Bone marrow (tissue), 2 donors: ENCODE data around the gene RIMBP2.

Experiments
- DNase-seq, 2 donors: peaks; one replicate each; lab custom pipeline; 2025; lab: John Stamatoyannopoulos, UW

RIMBP2 gene

DNA sequence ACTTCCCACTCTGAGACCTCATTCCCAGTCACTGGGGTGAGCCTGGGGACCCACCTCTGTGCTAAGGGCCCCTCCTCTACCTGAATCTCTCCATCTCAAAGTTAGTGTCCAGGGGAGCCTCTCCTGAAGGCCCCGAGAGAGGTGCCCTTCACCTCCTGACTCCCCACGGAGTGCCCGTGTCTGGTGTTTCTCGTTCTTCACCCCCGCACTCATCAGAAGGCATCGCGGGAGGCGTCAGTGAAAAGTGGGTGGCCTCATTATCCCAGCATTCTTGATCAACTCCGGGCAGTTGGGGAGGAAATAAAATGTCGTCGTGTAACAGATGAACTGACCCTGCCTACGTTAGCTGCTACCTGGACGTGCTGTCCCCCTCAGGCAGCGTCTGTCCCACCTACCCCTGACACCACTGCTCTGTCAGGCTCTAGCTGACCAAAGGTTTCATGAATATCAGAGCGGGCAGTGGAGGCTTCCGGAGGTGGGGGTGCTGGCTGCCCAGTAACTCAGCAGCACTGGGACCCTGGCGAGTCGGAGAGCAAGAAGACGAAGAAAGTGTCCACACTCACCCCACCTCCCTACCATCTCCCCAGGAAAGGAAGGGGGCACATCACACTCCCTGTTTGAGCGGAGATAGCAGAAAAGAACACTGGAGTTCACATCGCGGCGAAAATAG, 275.6 kb downstream of the RIMBP2 start:
- no peak for DNase-seq

DNA sequence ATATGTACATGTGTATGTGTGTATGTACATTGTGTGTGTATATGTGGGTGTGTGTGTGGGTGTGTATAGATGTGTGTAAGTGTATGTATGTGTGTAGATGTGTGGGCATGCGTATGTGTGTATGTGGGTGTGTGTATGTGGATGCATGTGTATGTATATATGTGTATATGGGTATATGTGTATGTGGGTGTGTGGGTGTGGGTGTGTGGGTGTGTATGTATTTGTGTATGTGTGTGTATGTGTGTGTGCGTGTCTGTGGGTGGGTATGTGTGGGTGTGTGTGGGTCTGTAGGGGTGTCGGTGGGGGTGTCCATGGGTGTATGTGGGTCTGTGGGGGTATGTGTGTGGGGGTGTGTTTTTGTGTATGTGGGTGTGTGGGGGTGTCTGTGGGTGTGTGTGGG, 276.8 kb downstream of the RIMBP2 start:
- DNase-seq, result no peak

DNA sequence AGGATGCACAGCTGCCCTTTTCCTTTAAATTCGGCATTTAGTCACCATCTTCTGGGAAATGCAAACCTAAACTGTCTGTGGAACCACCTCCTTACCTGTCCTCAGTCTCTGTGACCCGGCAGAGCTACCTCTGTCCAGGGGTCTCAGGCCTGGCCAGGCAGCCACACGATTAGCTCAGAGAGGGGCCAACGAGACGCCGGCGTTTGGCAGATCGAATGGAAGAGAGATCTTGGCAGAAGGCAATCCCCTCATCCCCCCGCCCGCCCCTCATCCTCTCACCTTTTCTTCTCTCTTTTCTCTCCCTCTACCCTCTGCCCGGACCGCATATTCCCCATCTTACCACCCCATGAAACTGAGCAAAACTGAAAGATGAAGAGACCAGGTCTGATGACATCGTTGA, 277.4 kb downstream of the RIMBP2 start:
- no peak for DNase-seq

DNA sequence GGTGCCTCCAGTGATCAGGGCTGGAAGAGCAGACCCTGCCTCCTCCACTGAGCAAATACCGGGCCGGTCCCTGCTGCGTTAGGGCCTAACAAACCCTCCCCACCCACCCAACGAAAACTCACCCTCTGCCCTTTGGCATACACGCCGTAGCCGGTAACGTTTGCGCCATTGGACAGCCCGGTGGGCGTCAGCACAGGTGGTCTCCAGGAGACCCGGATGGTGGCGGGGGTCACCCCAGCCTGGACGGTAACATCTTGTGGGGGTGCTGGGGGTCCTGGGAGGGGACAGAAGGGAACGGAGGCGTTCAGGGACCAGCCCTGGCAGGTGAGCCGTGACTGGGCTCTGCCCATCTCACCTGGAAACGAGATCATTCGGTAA, 277.9 kb downstream of the RIMBP2 start:
- no peak for DNase-seq

DNA sequence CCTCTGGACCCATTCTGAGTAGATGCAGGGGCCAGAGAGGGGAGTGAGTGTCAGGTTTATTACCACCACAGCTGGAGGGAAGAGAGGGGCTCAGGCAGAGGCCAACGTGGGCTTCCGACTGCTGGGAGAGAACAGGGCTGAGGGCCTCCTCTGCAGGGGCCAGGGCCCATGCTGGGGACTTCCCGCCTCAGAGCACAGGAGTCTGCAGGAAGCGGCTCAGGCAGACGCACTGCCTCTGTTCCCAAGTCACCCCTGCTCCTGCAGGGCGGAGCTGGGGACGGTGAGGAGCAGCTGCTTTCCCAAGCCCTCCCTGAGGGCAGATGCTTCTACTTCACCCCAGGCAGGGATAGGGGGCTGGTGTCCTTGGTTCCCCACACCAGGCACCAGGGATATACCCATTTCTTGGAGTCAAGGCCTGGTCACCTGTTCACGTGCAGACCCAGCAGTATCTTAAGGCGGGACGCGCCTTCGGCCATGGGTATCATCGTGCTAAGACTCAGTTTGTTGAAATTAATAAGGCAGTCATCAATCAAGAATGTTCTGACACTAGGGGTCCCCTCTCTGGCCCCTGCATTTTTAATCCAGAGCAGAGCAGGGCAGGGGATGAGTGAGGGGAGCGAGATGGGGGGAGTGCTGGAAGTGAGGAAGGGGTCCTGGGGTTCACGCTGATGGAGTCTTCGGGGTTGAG, 278.4 kb downstream of the RIMBP2 start:
- no peak for DNase-seq

DNA sequence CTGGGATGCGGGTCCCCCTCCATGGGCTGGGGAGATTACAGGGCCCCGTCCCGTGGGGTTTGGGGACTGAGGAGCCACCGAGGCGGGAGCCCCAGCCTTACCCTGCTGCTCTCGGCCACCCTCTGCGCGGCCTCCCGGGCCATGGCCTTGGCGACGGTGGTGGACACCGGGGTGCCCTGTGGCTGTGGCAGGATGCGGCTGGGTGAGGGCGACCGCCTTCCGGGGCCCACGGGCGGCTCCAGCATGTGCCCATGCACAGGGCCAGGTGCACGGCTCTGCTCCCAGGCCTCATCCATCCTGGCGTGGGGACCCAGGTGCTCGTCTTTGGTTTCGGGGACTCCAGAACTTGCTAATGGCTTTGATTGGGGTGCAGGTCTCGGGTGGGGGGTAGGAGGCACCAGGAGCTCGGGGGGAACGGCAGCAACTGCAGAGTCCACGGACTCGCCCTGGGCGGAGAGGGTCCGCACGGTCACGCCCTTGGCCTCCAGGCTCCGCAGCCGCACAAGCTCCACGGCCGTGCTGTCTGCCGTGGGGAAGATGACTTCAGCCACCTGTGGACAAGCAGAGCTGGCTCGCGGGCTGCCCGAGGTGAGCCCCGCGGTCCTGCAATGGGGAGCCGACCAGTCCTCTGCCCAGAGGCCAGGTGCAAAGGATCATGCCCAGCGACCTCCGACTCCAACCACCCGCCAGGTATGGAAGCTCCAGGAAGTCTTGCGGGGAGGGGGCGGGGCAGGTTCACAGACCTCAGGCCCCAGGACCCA, 279.2 kb downstream of the RIMBP2 start:
- no peak for DNase-seq

DNA sequence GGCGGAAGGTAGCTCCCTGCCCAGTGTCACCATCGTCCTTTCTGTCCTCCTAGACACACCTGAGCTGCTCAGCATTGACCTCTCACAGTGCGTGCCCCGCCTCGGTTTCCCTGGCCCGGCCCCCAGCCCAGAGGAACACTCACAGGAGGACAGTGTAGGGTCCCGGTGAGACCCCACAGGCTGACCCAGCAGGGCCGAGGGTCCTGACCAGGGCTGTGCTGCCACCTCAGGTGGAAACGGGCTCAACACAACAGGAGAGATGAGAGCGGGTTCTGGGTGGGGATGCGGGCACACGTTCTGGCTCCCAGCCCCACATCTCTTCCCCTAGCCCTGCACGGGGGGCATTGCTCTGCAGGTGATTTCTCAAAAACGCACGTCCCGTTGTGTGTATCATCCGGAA, 280.3 kb downstream of the RIMBP2 start:
- no peak for DNase-seq

DNA sequence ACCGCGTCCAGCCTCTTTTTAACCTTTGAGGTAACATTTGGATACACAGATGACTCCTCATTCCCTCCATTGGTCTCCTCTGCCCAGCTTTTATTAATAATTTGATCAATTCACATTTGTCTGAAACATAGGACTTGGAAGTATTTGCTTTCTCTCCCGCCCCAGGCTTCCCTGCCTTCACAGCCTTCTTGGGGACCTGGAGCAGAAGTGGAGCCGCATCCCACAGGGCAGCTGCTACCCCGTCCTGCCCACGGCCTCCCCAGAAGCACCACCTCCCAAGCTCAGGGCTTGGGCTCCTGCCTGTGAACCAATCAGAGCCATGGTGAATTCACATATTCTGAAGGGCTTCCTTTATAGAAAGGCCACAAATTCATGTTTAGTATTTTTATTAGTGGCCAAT, 280.8 kb downstream of the RIMBP2 start:
- DNase-seq, result no peak

DNA sequence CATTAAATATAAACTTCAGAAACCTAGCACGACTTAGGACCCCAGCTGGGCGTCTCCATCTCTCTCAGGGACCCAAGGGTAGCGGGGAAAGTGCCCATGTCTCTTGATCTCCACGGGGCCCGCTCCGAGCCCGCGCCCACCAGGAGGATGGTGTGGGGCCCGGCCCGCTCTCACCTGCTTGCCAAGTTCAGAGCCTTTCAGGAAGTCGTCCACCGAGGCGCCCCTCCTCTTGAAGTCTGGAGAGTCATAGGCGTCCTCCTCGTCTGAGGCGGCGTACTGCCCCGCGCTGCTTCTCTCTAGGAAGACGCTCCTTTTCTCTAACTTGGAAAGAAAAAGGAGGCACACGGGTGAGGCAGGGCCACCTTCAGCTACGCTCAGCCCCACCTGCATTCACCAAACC, 281.5 kb downstream of the RIMBP2 start:
- DNase-seq, result no peak

DNA sequence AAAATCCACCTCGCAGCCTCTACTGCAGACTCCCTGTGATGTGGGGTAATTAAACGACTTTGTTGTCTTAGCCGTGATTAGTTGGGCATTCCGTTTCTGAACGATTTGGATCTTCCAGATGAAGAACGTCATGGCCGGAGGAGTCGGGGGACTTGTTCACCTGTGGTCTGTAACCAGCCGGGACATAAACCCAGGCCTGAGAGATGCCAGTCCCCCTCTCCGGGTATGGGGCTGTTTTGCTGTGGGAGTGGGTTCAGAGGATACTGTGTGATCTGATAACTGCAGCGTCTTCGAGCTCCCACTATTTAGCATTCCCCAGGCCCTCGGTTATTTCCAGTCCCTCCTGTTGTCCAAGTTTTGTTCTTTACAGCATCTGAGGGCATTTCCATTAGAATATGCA, 282.3 kb downstream of the RIMBP2 start:
- DNase-seq, result no peak

DNA sequence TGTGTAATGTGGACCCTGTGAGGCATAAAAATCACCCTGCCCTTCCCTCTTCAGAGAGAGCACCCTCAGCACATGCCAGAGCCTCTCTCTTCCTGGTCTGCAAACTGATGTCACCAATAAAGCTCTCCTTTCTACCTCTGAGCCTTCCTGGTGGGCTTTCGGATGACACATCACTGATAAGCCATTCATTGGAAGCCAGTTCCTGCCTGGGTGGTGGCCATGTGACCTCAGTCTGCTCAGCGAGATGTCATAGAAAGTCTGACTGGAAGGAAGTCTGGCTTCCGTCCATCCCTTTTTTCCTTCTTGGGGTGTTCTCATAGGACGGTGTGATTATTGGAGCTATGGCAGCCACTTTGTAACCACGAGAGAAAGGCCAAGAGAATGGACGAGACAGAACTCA, 282.7 kb downstream of the RIMBP2 start:
- no peak for DNase-seq

DNA sequence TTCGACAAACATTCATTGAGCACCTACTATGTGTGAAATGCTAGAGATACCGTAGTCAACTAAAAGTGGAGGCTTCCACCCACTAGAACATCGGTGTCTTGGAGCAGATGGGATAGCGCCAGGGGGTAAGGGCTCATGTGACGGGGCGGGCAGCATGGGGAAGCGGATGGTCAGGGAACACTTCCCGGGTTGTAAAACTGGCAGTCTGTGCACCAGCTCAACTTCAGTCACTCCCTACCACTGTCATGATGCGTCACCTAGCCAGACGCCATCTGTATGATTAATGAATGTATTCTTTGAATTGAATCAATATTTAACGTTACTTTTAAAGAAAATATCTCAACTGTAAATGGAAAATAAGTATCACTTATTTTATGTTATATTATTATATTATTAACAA, 284.9 kb downstream of the RIMBP2 start:
- no peak for DNase-seq

DNA sequence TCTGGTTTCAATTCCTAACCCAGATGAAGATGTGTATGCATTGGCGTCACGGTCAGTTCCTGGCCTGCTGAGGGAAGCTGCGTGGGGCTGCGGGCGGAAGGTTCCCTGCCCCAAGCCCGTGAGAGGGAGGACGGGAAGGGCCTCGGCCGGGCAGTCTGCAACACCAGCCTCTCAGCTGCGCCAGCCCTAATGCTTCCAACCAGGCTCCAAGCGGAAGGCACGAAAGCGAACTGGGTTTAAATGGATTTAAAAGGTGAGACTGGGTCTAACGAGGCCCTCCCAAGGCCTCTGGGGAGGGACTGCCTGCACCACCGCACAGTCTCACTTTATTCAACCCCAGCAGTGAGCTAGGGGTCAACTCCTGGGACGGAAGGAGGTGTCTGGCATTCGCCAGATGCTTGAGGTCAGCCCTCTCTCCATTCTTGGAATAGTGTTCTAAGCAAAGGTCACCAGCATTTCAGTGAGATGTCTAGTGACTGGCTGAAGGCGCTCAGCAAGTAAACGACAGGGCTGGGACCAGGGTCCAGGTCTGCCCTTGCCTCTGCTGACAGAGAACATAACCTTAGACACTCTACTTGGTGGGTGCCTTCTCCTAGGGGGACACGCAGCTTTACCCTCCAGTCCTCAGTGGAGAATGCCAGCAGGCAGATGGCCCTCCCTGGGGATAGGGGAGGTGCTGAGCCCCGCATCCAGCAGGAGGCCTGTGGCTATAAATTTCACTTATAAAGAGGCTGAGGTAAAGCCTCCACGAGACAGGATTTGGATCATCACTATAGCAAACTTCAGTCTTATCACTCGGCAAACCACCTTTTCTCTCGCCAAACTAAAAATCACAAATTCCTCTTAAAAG, 286.2 kb downstream of the RIMBP2 start:
- DNase-seq, result no peak

DNA sequence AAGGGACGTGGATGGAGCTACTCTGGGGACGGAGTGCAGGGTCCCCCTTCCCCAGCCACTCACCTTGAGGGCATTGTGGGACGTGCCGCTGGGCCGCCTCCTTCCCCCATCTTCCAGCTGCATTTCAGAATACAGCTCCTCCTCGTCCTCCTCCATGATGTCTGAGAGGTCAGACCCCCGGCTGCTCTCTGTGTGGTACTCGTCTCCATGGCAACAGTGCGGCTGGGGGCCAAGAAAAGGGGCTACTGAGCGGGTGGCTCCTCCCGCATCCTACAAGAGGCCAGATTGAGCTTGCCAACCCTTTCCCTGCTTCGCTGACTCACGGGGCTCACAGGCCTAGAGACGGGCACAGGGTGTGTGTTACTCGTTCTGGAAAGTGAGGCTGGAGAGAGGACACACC, 288.0 kb downstream of the RIMBP2 start:
- no peak for DNase-seq

DNA sequence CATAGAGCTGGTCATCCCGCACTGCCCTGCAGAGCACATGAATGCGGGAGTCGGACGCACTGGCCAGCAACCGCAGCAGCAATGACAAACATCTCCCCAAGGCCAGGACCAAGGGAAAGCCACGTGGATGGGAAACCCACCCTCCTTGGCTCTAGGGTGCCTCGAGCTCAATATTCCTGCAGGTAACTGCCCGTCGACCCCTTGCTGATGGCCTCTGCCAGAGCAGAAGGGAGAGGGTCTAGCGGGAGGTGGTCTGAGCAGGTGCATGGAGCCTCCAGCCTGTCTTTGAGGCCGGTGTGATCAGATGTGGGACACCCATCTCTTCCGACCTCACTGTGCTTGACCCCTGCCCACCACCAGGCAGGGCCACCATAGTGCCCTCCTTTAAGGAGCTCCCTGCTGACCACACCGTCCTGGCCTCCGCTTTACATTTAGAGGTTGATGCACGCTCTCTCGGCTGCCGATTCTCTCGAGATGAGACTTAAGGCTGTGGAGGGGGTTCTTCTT, 288.7 kb downstream of the RIMBP2 start:
- DNase-seq, result no peak

DNA sequence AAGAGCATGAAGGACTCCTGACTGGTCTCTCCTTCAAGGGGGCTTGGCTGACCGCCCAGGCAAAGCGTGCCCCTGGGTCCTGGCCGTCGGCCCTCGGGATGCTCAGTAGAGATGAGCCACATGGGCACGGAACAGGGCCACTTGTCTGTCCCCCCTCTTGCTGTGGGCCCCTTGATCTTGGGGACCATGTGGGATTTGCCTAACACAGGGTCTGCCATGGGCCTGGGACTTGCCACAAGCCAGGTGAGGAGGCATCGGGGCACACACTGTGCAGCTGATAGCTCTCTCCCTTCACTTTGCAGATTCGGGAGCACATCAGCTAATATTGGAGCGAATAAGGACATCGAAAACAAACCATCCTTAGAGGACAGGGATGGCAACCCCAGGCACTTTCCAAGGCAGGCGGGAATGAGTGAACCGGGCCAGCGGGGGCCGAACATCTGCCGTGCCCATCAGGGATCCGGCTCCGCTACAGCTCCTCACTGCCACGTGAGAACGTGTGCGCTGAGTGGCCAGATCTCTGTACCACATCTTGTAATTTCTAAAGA, 290.3 kb downstream of the RIMBP2 start:
- no peak for DNase-seq

DNA sequence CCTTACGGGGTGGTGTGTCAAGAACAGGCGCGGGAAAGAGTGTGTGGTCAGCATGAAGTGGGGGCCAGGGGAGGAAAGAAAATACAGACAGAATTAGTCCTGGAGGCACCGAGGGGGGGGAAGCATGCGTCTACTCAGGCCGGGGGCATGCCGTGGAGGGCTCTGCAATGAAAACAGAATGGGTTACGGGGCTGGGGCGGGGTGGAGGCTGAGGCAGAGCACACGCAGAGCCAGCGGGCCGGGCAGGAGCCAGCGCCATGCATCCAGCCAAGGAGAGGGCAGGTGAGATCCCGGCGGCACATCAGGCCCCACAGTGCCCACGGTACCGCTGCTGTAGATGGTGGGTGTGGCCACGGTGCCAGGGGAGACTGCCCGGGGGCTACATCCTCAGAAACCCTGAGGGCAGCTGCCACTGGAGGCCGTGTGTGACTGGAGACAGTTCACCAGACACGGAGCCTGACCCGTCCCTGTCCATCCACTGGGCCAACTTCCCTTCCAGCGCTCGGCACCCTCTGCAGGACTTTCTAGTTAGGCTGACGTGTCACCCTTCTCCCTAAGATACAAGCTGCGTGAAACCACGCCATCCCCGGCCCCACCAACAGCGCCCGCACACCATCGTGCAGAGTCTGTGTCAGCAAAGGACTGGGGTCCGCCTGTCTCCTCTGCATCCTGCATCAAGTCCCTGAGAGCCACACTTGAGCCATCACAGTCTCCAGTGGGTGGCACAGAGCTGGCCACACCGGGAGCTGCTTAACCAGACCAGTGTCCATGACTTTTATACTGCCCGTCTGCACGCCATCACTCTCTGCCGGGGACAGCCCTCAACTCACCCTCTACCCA, 291.0 kb downstream of the RIMBP2 start:
- DNase-seq, result no peak

DNA sequence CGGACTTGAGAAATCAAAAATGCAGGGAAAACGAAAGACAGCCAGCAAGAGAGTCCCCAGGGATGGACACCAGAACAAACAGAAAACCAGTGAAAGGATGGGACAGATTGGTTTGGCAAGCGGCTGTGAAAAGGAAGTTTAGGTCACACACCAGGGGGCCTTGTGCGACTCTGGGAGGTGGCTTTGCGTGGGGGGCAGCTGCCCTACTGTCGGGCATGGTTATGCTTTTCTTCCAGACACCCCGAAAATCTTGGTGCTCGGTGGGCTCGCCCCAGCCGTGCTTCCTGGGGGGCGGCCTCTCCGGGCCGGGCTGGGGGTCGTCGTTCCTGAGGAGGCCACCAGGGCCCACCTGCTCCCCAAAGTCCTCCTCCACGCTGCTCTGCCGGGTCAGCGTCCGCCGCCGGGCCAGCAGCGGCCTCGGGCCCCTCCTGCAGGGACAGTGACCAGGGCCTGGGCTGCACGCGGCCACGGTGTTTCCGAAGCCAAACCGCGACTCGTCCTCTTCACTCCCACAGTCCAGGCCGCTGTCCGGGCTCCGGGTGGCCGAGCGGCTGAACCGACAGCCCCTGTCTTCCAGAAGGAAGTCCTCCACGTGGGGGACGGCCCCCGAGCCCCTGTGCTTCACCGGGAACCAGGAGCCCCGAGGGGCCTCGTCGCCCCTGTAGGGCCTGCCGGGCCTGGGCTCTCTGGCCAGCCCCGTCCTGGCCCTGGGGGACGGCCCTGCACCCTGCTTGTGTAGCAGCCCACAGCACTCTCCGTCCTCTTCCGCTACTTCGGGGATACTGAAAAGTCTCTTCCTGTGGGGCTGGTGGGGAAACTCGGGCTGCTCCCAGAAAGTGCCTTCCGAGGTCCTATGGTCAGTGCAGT, 291.9 kb downstream of the RIMBP2 start:
- DNase-seq, result no peak

DNA sequence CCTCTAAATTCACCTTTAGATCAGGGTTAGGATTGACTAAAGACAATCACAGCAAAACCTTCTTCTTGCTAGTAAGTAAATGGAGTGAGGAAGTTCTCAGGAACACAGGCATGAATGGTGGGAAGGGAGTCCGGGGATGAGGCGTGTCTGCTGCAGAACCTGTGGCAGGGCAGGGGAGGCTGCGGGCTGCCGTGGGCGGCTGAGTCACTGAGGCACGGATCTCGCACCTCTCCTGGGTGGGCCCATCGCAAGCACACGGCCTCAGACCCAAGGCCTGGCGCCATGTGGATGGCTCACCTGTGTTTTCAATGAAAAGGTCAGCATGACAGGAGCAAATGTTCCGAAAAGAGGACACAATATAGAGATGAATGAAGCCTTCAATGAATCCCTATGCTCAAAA, 293.0 kb downstream of the RIMBP2 start:
- DNase-seq, result no peak

DNA sequence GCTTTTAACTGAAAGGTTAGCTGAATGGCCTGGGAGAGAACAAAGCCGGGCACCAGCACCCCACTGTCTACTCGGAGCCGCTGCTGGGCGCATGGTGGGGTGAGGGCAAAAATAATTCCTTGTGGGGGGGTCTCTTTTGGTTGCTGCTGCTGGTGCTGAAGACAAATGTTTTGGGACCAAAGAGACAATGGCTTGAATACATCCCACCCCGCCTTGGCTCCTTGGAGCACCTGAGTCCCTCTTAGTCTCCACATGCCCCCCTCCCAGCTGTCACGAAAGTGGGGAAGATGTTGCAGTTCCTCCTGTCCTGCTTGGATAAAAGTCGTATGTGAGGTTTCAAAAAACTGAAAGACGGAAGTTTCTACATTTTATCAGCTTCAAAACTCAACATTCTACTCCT, 293.4 kb downstream of the RIMBP2 start:
- DNase-seq, result no peak
